Measurements from ENCODE around the gene OBSCN. TPM values are rescaled to one million over a fixed set of nuclear protein-coding genes. Genes with fewer than 3 reads are reported as not detected.

Gene OBSCN
- polyA plus RNA-seq, 1 donor from 2014 or later, result 2.3 TPM

DNA sequence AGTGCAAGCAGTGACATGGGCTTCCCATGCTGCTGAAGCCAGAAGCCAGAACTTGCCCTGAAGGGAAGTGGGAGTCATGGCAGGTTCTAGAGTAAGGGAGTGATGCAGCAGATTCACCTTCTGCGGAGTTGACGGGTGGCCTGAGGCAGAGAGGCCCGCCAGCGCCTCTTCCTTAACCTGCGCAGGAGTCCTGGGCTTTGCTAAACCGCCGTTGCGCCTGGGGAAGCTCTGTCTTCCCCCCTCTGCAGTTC lies 67.3 kb downstream of the OBSCN start:
- Mint-ChIP-seq H3K4me1 (peaks cover 0 to 6% (median 0%) of the 10 kb centered on the region in 3 donors), H3K27me3 (no peaks in the 10 kb centered on the region), H3K27ac (peak overlapping the region in 2 of 3 donors; percentile 60 to 76)

DNA sequence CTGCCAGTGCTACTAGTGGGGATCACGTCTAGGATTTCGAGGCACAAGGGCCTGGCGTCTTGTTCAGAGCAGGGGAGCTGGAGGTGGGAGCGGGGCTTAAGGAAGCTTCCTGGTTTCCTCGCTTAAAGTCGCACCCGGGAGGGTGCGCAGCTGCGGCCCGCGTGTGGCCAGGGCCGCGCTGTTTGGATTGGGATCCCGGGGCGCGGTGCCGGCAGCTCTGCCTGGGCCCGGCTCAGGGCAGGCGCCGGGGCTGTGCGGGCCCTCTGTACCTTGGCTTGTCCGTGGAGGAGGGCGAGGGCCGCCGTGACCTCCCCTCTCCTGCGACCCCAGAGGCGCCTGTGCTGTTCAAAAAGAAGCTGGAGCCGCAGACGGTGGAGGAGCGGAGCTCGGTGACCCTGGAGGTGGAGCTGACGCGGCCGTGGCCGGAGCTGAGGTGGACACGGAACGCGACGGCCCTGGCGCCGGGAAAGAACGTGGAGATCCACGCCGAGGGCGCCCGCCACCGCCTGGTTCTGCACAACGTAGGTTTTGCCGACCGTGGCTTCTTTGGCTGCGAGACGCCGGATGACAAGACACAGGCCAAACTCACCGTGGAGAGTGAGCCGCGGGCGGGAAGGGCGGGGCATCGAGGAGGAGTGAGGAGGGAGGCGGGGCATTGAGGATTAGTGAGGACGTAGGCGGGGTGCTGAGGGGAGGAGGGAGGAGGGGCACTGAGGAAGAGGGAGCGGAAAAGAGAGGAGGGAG lies 67.8 kb downstream of the OBSCN start:
- Mint-ChIP-seq H3K27me3 (no peaks in the 10 kb centered on the region), H3K4me3 (peak overlapping the region; percentile 76 to 92 (median 83)), H3K9me3 (no peaks in the 10 kb centered on the region), H3K4me1 (peaks cover 0 to 6% (median 0%) of the 10 kb centered on the region in 3 donors), H3K27ac (peak overlapping the region in 2 of 3 donors; percentile 60 to 84), H3K36me3 (no peaks in the 10 kb centered on the region)

More for the DNA sequence above, 67.3 kb downstream of the OBSCN start:
- Mint-ChIP-seq H3K4me3 (peak overlapping the region; percentile 76 to 92 (median 83)), H3K36me3 (no peaks in the 10 kb centered on the region), H3K9me3 (no peaks in the 10 kb centered on the region)

- H3K9me3 Mint-ChIP-seq, result no peaks in the 10 kb centered on the region
- peaks cover 0 to 3% (median 0%) of the 10 kb centered on the region in 3 donors for H3K4me1 Mint-ChIP-seq
- no peaks in the 10 kb centered on the region for H3K36me3 Mint-ChIP-seq
- H3K4me3 Mint-ChIP-seq, result peak overlapping the region; percentile 76 to 92 (median 83)
- H3K27ac Mint-ChIP-seq, result peak overlapping the region in 1 of 3 donors; percentile 84
- no peaks in the 10 kb centered on the region for H3K27me3 Mint-ChIP-seq
Measured at GRCh38 chr1:228276174-228276831, 68.5 kb downstream of the OBSCN start.

DNA sequence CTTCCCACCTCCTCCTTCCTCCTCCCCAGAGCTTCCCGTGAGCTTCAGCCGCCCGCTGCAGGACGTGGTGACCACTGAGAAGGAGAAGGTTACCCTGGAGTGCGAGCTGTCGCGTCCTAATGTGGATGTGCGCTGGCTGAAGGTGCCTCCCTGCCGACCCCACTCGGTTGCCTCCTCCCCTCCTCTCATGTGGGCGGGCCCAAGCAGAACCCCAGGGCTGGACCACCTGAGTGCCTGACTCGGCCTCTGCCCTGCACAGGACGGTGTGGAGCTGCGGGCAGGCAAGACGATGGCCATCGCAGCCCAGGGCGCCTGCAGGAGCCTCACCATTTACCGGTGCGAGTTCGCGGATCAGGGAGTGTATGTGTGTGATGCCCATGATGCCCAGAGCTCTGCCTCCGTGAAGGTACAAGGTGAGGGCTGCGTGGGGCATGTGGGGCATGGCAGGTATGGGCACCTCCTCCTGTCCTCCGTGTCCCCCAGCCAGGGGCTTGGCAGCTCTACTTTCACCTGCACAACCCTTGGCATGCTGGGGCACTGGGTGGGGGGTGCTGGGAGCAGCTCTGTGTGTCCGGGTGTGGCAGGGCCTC lies 69.2 kb downstream of the OBSCN start:
- Mint-ChIP-seq H3K27me3 (no peaks in the 10 kb centered on the region), H3K36me3 (no peaks in the 10 kb centered on the region), H3K4me3 (peak overlapping the region; percentile 28 to 79 (median 68)), H3K27ac (no peak overlapping the region), H3K4me1 (peaks cover 0 to 2% (median 0%) of the 10 kb centered on the region in 3 donors), H3K9me3 (no peaks in the 10 kb centered on the region)

- Mint-ChIP-seq H3K4me3 (peak overlapping the region in 2 of 4 donors; percentile 51 to 68), H3K27ac (no peak overlapping the region), H3K36me3 (no peaks in the 10 kb centered on the region), H3K9me3 (no peaks in the 10 kb centered on the region), H3K27me3 (no peaks in the 10 kb centered on the region), H3K4me1 (peaks cover 0 to 2% (median 0%) of the 10 kb centered on the region in 3 donors)
Measured at GRCh38 chr1:228277491-228278431, 69.9 kb downstream of the OBSCN start.

GRCh38 chr1:228278432-228278941 lies 70.6 kb downstream of the OBSCN start:
- H3K36me3 Mint-ChIP-seq, result no peaks in the 10 kb centered on the region
- no peak overlapping the region for H3K27ac Mint-ChIP-seq
- H3K27me3 Mint-ChIP-seq, result no peaks in the 10 kb centered on the region
- H3K9me3 Mint-ChIP-seq, result no peaks in the 10 kb centered on the region
- H3K4me3 Mint-ChIP-seq, result no peak overlapping the region
- peaks cover 0 to 2% (median 0%) of the 10 kb centered on the region in 3 donors for H3K4me1 Mint-ChIP-seq

- no peaks in the 10 kb centered on the region for H3K27me3 Mint-ChIP-seq
Measured at GRCh38 chr1:228279011-228279721, 71.3 kb downstream of the OBSCN start.

GRCh38 chr1:228279722-228280105 lies 71.9 kb downstream of the OBSCN start:
- Mint-ChIP-seq H3K36me3 (no peaks in the 10 kb centered on the region), H3K4me3 (peak overlapping the region in 1 of 4 donors; percentile 17), H3K27ac (no peak overlapping the region), H3K9me3 (no peaks in the 10 kb centered on the region), H3K4me1 (peaks cover 0 to 2% (median 0%) of the 10 kb centered on the region in 3 donors), H3K27me3 (no peaks in the 10 kb centered on the region)

More at GRCh38 chr1:228279011-228279721, 71.3 kb downstream of the OBSCN start:
- no peaks in the 10 kb centered on the region for H3K9me3 Mint-ChIP-seq
- no peaks in the 10 kb centered on the region for H3K36me3 Mint-ChIP-seq
- peaks cover 0 to 2% (median 0%) of the 10 kb centered on the region in 3 donors for H3K4me1 Mint-ChIP-seq
- H3K4me3 Mint-ChIP-seq, result peak overlapping the region in 1 of 4 donors; percentile 17
- no peak overlapping the region for H3K27ac Mint-ChIP-seq

DNA sequence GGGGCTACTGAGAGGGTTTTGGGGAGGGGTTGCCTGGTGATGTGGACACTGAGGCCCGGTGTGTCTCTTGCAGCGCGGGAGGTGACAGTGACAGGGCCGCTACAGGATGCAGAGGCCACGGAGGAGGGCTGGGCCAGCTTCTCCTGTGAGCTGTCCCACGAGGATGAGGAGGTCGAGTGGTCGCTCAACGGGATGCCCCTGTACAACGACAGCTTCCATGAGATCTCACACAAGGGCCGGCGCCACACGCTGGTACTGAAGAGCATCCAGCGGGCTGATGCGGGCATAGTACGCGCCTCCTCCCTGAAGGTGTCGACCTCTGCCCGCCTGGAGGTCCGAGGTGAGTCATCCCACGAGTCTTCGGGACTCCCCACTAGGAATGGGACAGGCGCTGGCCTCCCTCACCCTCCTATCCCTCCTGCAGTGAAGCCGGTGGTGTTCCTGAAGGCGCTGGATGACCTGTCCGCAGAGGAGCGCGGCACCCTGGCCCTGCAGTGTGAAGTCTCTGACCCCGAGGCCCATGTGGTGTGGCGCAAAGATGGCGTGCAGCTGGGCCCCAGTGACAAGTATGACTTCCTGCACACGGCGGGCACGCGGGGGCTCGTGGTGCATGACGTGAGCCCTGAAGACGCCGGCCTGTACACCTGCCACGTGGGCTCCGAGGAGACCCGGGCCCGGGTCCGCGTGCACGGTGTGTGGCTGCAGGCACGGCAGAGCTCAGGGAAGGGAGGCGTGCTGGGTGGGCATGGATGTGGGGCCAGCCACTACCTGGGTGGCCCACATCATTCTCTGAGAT lies 72.5 kb downstream of the OBSCN start:
- Mint-ChIP-seq H3K27me3 (no peaks in the 10 kb centered on the region), H3K27ac (no peak overlapping the region), H3K4me3 (no peak overlapping the region), H3K4me1 (no peaks in the 10 kb centered on the region), H3K9me3 (no peaks in the 10 kb centered on the region), H3K36me3 (no peaks in the 10 kb centered on the region)

DNA sequence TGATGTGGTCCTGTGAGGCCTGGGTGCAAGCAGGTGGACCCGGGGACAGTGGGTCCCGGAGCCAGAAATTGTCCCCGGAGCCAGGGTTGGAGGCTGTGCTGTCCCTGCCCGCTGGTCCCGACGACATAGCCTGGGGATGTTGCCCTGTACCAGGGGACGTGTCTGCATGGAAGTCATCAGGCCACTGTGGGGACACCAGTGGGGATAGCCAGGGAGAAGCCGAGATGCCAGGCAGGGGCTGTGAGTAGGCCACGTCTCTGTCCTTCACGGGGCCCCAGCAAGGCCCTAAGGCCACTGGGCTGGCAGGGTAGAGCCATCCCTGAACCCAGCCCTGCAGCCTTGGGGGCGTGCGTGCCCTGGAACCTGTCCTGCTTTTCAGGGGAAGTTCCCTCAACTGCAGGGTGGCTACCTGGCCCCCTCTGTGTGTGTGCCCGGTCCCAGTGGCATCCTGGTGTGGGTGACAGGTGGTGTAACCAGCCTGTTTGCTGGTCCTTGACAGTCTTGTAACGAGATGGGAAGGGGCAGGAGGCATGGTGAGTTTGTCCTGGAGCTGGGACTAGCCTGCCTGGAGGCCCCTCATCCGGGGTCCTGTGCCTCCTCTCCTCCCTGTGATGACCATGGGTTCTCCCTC lies 73.2 kb downstream of the OBSCN start:
- Mint-ChIP-seq H3K36me3 (no peaks in the 10 kb centered on the region), H3K4me3 (no peak overlapping the region), H3K9me3 (no peaks in the 10 kb centered on the region), H3K4me1 (no peaks in the 10 kb centered on the region), H3K27ac (no peak overlapping the region), H3K27me3 (no peaks in the 10 kb centered on the region)

GRCh38 chr1:228281631-228282328 lies 73.9 kb downstream of the OBSCN start:
- H3K4me3 Mint-ChIP-seq, result no peak overlapping the region
- no peak overlapping the region for H3K27ac Mint-ChIP-seq
- no peaks in the 10 kb centered on the region for H3K9me3 Mint-ChIP-seq
- no peaks in the 10 kb centered on the region for H3K36me3 Mint-ChIP-seq
- H3K27me3 Mint-ChIP-seq, result no peaks in the 10 kb centered on the region
- H3K4me1 Mint-ChIP-seq, result no peaks in the 10 kb centered on the region

DNA sequence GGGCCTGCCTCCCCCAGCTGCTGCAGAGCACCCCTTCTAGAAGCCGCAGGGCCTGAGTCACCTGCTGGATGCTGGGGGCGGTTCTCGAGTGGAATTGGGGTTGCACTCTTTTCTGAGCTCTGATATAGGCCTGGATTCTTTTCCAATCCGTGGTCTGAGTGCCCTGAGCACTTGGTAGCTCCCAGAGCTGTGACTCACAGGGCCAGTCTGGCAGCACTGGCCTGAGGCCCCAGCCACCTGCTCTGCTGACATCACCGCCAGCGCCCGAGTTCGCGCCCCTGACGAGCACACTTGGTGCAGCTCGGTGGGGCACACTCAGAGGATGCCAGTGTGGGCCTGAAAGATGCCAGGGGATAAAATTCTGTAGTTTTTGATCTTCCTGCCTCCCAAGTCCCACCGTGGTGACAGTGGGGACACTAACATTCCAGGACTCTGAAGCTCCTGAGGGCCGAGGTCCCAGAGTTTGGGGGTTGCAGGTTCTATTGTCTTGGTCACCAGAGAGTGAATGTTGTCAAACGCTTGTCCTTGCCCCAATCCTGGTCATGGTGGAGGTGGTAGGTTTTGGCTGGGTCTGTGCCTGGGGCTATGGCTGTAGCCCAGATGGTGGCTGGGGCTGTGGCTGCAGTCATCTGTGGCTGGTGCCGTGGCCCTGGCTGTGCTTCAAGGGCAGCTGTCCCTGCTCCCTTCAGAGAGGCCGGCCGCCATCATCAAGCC lies 74.6 kb downstream of the OBSCN start:
- Mint-ChIP-seq H3K27ac (no peak overlapping the region), H3K36me3 (no peaks in the 10 kb centered on the region), H3K27me3 (no peaks in the 10 kb centered on the region), H3K9me3 (no peaks in the 10 kb centered on the region), H3K4me3 (peak overlapping the region in 1 of 4 donors; percentile 20), H3K4me1 (no peaks in the 10 kb centered on the region)

Measured in IgD-negative memory B cell (primary cell).